A549 (cell line): ENCODE data around the gene CDK4.

ENCODE experiments used
- CTCF ChIP-seq: fragments of >200 bp; sonication (Bioruptor Twin); formaldehyde crosslinking; IDR thresholded peaks from 3 replicates; pipeline ENCODE4 v1.5.1; 2016
- EHMT2 ChIP-seq: fragments of 200-600 bp; sonication (generic); IDR thresholded peaks from 2 replicates; pipeline ENCODE4 v1.6.1; 2016; ENCODE audit warnings: antibody characterized with exemption, low read depth, mild to moderate bottlenecking, moderate library complexity
- ESRRA ChIP-seq: fragments of 150-350 bp; IDR thresholded peaks from 2 replicates; pipeline ENCODE4 v1.6.1; 2014; ENCODE audit warnings: mild to moderate bottlenecking, low read length, borderline replicate concordance
- TF ChIP-seq, protein P1 (sequence below): fragments of 250-450 bp; sonication (Bioruptor Pico); IDR thresholded peaks from 2 replicates; pipeline ENCODE4 v1.5.0; 2021; ENCODE audit warnings: mild to moderate bottlenecking, moderate library complexity, borderline replicate concordance

DNA sequence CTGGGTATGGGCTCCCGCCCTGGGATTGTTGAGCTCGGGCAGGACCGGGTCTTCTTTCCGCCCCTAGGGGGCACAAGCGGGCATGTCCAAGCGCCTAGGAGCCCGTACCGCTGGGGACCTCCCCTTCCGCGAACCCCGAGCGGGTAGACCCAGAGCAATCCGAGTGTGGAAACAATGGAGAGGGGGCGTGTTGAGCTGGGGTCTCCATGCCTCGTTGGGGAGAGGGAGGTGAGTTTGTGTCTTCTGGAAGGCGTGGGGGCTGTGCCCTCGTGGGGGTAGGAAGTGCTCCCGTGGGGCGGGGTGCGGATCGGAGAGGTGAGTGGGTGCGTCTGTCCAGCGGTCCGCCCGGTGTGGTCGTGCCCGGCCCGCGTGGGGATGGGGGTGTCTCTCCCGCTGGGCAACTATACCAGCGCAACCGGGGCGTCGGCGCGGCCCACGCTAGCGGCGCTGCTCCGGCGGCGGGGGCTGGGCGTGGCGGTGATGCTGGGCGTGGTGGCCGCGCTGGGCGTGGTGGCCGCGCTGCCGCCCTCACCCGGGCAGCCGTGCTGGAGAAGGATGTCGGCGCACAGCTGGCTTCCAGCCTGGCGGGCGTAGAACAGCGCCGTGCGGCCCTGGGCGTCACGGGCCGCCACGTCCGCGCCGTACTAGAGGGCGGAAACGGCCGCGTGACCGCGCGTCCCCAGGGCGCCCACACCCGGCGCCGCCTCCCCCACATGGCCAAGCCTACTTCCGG is 25.8 kb downstream of the CDK4 start:
- TF ChIP-seq CTCF (peak; percentile 82), ESRRA (no peak), EHMT2 (no peak)
- TF ChIP-seq, protein P1, sequence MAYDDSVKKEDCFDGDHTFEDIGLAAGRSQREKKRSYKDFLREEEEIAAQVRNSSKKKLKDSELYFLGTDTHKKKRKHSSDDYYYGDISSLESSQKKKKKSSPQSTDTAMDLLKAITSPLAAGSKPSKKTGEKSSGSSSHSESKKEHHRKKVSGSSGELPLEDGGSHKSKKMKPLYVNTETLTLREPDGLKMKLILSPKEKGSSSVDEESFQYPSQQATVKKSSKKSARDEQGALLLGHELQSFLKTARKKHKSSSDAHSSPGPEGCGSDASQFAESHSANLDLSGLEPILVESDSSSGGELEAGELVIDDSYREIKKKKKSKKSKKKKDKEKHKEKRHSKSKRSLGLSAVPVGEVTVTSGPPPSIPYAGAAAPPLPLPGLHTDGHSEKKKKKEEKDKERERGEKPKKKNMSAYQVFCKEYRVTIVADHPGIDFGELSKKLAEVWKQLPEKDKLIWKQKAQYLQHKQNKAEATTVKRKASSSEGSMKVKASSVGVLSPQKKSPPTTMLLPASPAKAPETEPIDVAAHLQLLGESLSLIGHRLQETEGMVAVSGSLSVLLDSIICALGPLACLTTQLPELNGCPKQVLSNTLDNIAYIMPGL (CRISPR knock-in tag), result no peak
